ENCODE measurements around the gene CCDC66.

The CCDC66 gene

DNA sequence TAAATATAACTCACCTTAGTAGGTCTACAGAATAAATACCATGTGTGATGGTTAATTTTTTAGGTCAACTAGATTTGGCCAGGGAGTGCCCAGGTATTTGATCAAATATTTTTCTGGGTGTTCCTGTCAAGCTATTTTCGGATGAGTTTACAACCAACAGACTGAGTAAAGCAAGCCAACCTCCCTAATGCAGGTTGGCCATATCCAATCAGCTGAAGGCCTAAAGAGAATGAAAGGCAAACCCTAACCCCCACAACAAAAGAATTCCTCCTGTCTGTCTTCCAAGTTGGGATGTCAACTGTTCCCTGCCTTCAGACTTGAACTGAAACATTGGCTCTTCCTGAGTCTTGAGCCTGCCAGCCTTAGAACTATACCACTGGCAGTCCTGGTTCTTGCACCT, 97.5 kb downstream of the CCDC66 start:
- no peak overlapping the region for H3K27ac ChIP-seq (ENCODE audit: extremely low read depth, low read depth, low read length)
- H3K9me3 ChIP-seq (ENCODE audit: control insufficient read depth, insufficient read depth, low read depth, low read length): no peaks in the 10 kb centered on the region
- H3K4me3 ChIP-seq (ENCODE audit: low read depth, low read length): no peak overlapping the region
- CTCF ChIA-PET: interaction anchor here (0.6 kb wide), 1 partner anchor 333 kb away, joined by 3 read pairs; no protein-coding TSS in a partner anchor
- POLR2A ChIA-PET: interaction anchor here (0.5 kb wide), 1 partner anchor 20 kb away, joined by 4 read pairs; no protein-coding TSS in a partner anchor
- H3K4me1 ChIP-seq (ENCODE audit: control insufficient read depth, insufficient read depth, low read length): no peaks in the 10 kb centered on the region
- peaks cover 36 to 68% of the 10 kb centered on the region in 2 experiments for H3K36me3 ChIP-seq (ENCODE audit: control insufficient read depth in 2 of 2, insufficient read depth in 1 of 2, low read length in 2 of 2)
- TF ChIP-seq, protein P1, sequence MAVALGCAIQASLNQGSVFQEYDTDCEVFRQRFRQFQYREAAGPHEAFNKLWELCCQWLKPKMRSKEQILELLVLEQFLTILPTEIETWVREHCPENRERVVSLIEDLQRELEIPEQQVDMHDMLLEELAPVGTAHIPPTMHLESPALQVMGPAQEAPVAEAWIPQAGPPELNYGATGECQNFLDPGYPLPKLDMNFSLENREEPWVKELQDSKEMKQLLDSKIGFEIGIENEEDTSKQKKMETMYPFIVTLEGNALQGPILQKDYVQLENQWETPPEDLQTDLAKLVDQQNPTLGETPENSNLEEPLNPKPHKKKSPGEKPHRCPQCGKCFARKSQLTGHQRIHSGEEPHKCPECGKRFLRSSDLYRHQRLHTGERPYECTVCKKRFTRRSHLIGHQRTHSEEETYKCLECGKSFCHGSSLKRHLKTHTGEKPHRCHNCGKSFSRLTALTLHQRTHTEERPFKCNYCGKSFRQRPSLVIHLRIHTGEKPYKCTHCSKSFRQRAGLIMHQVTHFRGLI (tag by site-specific recombination; IDR thresholded peaks at IDR 0.05): peak; percentile 72; the same call in 1 of the 2 replicates
- TF ChIP-seq ZNF837 (tag by site-specific recombination; IDR thresholded peaks at IDR 0.05): no peak

DNA sequence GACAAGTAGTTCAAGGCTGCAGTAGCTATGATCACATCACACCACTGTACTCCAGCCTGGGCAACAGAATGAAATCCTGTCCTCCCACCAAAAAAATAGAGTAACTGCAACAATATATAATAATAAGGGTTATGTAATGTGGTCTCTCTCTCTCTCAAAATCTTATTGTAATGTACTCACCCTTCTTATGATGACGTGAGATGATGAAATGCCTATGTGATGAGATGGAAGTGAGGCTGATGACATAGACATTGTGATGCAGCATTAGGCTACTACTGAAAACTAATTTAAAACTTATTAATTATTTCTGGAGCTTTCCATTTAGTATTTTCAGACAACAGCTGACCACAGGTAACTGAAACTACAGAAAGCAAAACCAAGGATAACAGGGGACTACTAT, 98.7 kb downstream of the CCDC66 start:
- peaks cover 43 to 68% of the 10 kb centered on the region in 2 experiments for H3K36me3 ChIP-seq (ENCODE audit: control insufficient read depth in 2 of 2, insufficient read depth in 1 of 2, low read length in 2 of 2)
- POLR2A ChIA-PET: no interaction called here

More for the DNA sequence above, 98.7 kb downstream of the CCDC66 start:
- Histone ChIP-seq H3K9me3 (ENCODE audit: control insufficient read depth, insufficient read depth, low read depth, low read length) (no peaks in the 10 kb centered on the region), H3K4me3 (ENCODE audit: low read depth, low read length) (no peak overlapping the region), H3K4me1 (ENCODE audit: control insufficient read depth, insufficient read depth, low read length) (no peaks in the 10 kb centered on the region), H3K27ac (ENCODE audit: extremely low read depth, low read depth, low read length) (no peak overlapping the region)
- TF ChIP-seq, protein P2, sequence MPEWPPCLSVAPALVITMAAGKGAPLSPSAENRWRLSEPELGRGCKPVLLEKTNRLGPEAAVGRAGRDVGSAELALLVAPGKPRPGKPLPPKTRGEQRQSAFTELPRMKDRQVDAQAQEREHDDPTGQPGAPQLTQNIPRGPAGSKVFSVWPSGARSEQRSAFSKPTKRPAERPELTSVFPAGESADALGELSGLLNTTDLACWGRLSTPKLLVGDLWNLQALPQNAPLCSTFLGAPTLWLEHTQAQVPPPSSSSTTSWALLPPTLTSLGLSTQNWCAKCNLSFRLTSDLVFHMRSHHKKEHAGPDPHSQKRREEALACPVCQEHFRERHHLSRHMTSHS (tag by site-specific recombination; IDR thresholded peaks at IDR 0.05): no peak
- TF ChIP-seq SP3 (tag by site-specific recombination; IDR thresholded peaks at IDR 0.05) (no peak), HOXD13 (CRISPR knock-in tag; IDR thresholded peaks at IDR 0.05; ENCODE audit: borderline replicate concordance) (no peak), KLF8 (tag by site-specific recombination; IDR thresholded peaks at IDR 0.05) (no peak), ZNF140 (tag by site-specific recombination; IDR thresholded peaks at IDR 0.05) (no peak), ZFP3 (tag by site-specific recombination; IDR thresholded peaks at IDR 0.05; ENCODE audit: low read depth) (no peak), ZNF335 (tag by site-specific recombination; conservative IDR thresholded peaks at IDR 0.05) (no peak), ZNF621 (tag by site-specific recombination; IDR thresholded peaks at IDR 0.05) (no peak), ZNF23 (tag by site-specific recombination; IDR thresholded peaks at IDR 0.05; ENCODE audit: borderline replicate concordance) (no peak)
- TF ChIP-seq, protein P3, sequence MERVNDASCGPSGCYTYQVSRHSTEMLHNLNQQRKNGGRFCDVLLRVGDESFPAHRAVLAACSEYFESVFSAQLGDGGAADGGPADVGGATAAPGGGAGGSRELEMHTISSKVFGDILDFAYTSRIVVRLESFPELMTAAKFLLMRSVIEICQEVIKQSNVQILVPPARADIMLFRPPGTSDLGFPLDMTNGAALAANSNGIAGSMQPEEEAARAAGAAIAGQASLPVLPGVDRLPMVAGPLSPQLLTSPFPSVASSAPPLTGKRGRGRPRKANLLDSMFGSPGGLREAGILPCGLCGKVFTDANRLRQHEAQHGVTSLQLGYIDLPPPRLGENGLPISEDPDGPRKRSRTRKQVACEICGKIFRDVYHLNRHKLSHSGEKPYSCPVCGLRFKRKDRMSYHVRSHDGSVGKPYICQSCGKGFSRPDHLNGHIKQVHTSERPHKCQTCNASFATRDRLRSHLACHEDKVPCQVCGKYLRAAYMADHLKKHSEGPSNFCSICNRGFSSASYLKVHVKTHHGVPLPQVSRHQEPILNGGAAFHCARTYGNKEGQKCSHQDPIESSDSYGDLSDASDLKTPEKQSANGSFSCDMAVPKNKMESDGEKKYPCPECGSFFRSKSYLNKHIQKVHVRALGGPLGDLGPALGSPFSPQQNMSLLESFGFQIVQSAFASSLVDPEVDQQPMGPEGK (tag by site-specific recombination; IDR thresholded peaks at IDR 0.05): no peak
- TF ChIP-seq, protein P4, sequence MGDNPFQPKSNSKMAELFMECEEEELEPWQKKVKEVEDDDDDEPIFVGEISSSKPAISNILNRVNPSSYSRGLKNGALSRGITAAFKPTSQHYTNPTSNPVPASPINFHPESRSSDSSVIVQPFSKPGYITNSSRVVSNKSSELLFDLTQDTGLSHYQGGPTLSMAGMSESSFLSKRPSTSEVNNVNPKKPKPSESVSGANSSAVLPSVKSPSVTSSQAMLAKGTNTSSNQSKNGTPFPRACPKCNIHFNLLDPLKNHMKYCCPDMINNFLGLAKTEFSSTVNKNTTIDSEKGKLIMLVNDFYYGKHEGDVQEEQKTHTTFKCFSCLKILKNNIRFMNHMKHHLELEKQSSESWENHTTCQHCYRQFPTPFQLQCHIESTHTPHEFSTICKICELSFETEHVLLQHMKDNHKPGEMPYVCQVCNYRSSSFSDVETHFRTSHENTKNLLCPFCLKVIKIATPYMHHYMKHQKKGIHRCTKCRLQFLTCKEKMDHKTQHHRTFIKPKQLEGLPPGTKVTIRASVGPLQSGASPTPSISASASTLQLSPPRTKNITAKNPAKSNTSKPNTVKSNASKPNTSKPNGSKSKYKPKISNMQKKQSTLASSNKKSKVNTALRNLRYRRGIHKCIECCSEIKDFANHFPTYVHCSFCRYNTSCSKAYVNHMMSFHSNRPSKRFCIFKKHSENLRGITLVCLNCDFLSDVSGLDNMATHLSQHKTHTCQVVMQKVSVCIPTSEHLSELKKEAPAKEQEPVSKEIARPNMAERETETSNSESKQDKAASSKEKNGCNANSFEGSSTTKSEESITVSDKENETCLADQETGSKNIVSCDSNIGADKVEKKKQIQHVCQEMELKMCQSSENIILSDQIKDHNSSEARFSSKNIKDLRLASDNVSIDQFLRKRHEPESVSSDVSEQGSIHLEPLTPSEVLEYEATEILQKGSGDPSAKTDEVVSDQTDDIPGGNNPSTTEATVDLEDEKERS (tag by site-specific recombination; IDR thresholded peaks at IDR 0.05): no peak
- TF ChIP-seq, protein P5, sequence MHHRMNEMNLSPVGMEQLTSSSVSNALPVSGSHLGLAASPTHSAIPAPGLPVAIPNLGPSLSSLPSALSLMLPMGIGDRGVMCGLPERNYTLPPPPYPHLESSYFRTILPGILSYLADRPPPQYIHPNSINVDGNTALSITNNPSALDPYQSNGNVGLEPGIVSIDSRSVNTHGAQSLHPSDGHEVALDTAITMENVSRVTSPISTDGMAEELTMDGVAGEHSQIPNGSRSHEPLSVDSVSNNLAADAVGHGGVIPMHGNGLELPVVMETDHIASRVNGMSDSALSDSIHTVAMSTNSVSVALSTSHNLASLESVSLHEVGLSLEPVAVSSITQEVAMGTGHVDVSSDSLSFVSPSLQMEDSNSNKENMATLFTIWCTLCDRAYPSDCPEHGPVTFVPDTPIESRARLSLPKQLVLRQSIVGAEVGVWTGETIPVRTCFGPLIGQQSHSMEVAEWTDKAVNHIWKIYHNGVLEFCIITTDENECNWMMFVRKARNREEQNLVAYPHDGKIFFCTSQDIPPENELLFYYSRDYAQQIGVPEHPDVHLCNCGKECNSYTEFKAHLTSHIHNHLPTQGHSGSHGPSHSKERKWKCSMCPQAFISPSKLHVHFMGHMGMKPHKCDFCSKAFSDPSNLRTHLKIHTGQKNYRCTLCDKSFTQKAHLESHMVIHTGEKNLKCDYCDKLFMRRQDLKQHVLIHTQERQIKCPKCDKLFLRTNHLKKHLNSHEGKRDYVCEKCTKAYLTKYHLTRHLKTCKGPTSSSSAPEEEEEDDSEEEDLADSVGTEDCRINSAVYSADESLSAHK (tag by site-specific recombination; IDR thresholded peaks at IDR 0.05): no peak
- CTCF ChIA-PET: interaction anchor here (0.6 kb wide), 1 partner anchor 10 kb away, joined by 3 read pairs; no protein-coding TSS in a partner anchor

Measured in HEK293 (cell line).